CD4-positive, alpha-beta memory T cell (primary cell): ENCODE data around the gene EIF1AX. TPM values are rescaled to one million over a fixed set of nuclear protein-coding genes. Genes with fewer than 3 reads are reported as not detected.
"Not testable (repeated sequence)": the region's sequence is repeated elsewhere in the genome, so short reads cannot be mapped to it uniquely, and the experiment has no call there.

Experiments used
- CTCF ChIA-PET: fragments of 350-600 bp; sonication (Branson Sonifier 250); formaldehyde crosslinking; loops from one replicate; lab custom pipeline; 2021; ENCODE audit warnings: inconsistent platforms; ENCODE audit not compliant: partially characterized antibody; lab: Charles Lee
- POLR2A ChIA-PET: fragments of 350-600 bp; sonication (Branson Sonifier 250); formaldehyde crosslinking; loops from one replicate; lab custom pipeline; 2021; ENCODE audit not compliant: partially characterized antibody; lab: Charles Lee
- DNase-seq, 5 donors: peaks; one replicate each; pipeline versions ENCODE4 v3.0.0 to v3.0.0-alpha.2; 2020 to 2022; ENCODE audit warnings: mixed read lengths in 1 of 5
- H3K27ac ChIP-seq: one replicate; pipeline ENCODE4 v1.7.0; 2013; ENCODE audit warnings: low read depth, low read length
- H3K27me3 ChIP-seq: 2 replicates; pipeline ENCODE4 v1.7.0; 2013; ENCODE audit warnings: mild to moderate bottlenecking, low read length, moderate library complexity; ENCODE audit not compliant: insufficient read depth
- H3K36me3 ChIP-seq: 2 replicates; pipeline ENCODE4 v1.7.0; 2013; ENCODE audit warnings: mild to moderate bottlenecking, low read length, moderate library complexity; ENCODE audit not compliant: insufficient read depth
- H3K4me1 ChIP-seq: 2 replicates; pipeline ENCODE4 v1.7.0; 2013; ENCODE audit warnings: mild to moderate bottlenecking, low read length, moderate library complexity; ENCODE audit not compliant: insufficient read depth
- H3K4me3 ChIP-seq, 2 donors: one replicate each; pipeline ENCODE4 v1.7.0; 2013; ENCODE audit warnings: low read length in 2 of 2, mild to moderate bottlenecking in 1 of 2
- H3K9me3 ChIP-seq, 2 donors: one replicate each; pipeline ENCODE4 v1.7.0; 2013; ENCODE audit warnings: low read length in 2 of 2, control low read depth in 1 of 2; ENCODE audit not compliant: control insufficient read depth in 1 of 2
- H3K27ac Mint-ChIP-seq, 7 donors: one replicate each; pipeline ENCODE4 v1.8.0; 2020 to 2021; ENCODE audit warnings: mixed read lengths in 7 of 7, mild to moderate bottlenecking in 6 of 7, inconsistent platforms in 3 of 7, moderate library complexity in 3 of 7
- H3K27me3 Mint-ChIP-seq, 2 donors: one replicate each; pipeline ENCODE4 v1.8.0; 2020 to 2021; ENCODE audit warnings: mixed read lengths in 2 of 2
- H3K36me3 Mint-ChIP-seq, 2 donors: one replicate each; pipeline ENCODE4 v1.8.0; 2020 to 2021; ENCODE audit warnings: mixed read lengths in 2 of 2, inconsistent platforms in 1 of 2, mild to moderate bottlenecking in 1 of 2
- H3K4me1 Mint-ChIP-seq, 4 donors: one replicate each; pipeline ENCODE4 v1.8.0; 2020 to 2021; ENCODE audit warnings: mixed read lengths in 4 of 4, mild to moderate bottlenecking in 1 of 4
- H3K4me3 Mint-ChIP-seq, 8 donors: one replicate each; pipeline ENCODE4 v1.8.0; 2020 to 2021; ENCODE audit warnings: mixed read lengths in 8 of 8, mild to moderate bottlenecking in 7 of 8, moderate library complexity in 6 of 8, inconsistent platforms in 3 of 8
- H3K9me3 Mint-ChIP-seq, 8 donors: one replicate each; pipeline ENCODE4 v1.8.0; 2020 to 2021; ENCODE audit warnings: mixed read lengths in 8 of 8, mild to moderate bottlenecking in 5 of 8, inconsistent platforms in 3 of 8, moderate library complexity in 1 of 8
- intact Hi-C: fragments of 100-400 bp; cut with micrococcal nuclease; formaldehyde crosslinking; loops from one replicate; pipeline ENCODE4 v1.15.1; 2023
- polyA plus RNA-seq, 2 donors: library from polyadenylated mRNA; unstranded; fragments of 300-500 nt; fragmentation: Illumina TruSeq; gene quantifications; one replicate each; pipeline ENCODE4 v1.2.3, GENCODE V29; 2021
- total RNA-seq, 2 experiments: library from RNA; stranded (reverse); gene quantifications; one replicate each; pipeline ENCODE4 v1.2.3, GENCODE V29; 2021

The EIF1AX gene
- total and polyA plus RNA-seq, 4 experiments from 2014 or later = 61.1 to 122 (median 73.7) TPM

- H3K27ac Mint-ChIP-seq = peak overlapping the region in 1 of 7 donors; percentile 13
- H3K9me3 Mint-ChIP-seq = no peaks in the 10 kb centered on the region
- peaks cover 11% of the 10 kb centered on the region for H3K36me3 ChIP-seq
- peaks cover 0 to 10% (median 3%) of the 10 kb centered on the region in 4 donors for H3K4me1 Mint-ChIP-seq
- ChIA-PET CTCF (interaction anchor here (0.7 to 1.5 kb wide), 3 partner anchors 8 to 224 kb away, joined by 3 to 4 read pairs (median 3); no protein-coding TSS in a partner anchor), POLR2A (no interaction called here)
- no peaks in the 10 kb centered on the region for H3K4me1 ChIP-seq
- H3K27me3 Mint-ChIP-seq = no peaks in the 10 kb centered on the region
- no peak overlapping the region for H3K4me3 Mint-ChIP-seq
- H3K27me3 ChIP-seq = no peaks in the 10 kb centered on the region
- no peaks in the 10 kb centered on the region for H3K9me3 ChIP-seq
- intact Hi-C loops = loop anchor here (10.0 kb wide), 1 partner anchor 755 kb away; no protein-coding TSS in a partner anchor
- H3K4me3 ChIP-seq = no peak overlapping the region
- no peak for DNase-seq
- H3K27ac ChIP-seq = no peak overlapping the region
- H3K36me3 Mint-ChIP-seq = peaks cover 29 to 31% of the 10 kb centered on the region in 2 donors
These were observed 12.1 kb downstream of the EIF1AX start for GRCh38 chrX:20129547-20129946.

GRCh38 chrX:20128670-20129069, 13.0 kb downstream of the EIF1AX start:
- POLR2A ChIA-PET = no interaction called here
- no peaks in the 10 kb centered on the region for H3K9me3 Mint-ChIP-seq
- H3K4me3 Mint-ChIP-seq = no peak overlapping the region
- peak overlapping the region in 2 of 7 donors; percentile 68 to 88 for H3K27ac Mint-ChIP-seq
- intact Hi-C loops = loop anchor here (10.0 kb wide), 1 partner anchor 754 kb away; no protein-coding TSS in a partner anchor
- no peaks in the 10 kb centered on the region for H3K4me1 ChIP-seq
- CTCF ChIA-PET = interaction anchor here (1.0 kb wide), 1 partner anchor 224 kb away, joined by 5 read pairs; no protein-coding TSS in a partner anchor
- peaks cover 0 to 10% (median 3%) of the 10 kb centered on the region in 4 donors for H3K4me1 Mint-ChIP-seq
- no peaks in the 10 kb centered on the region for H3K27me3 ChIP-seq
- no peak overlapping the region for H3K27ac ChIP-seq
- H3K36me3 Mint-ChIP-seq = peaks cover 27 to 28% of the 10 kb centered on the region in 2 donors
- no peaks in the 10 kb centered on the region for H3K27me3 Mint-ChIP-seq
- peaks cover 11% of the 10 kb centered on the region for H3K36me3 ChIP-seq
- H3K9me3 ChIP-seq = no peaks in the 10 kb centered on the region
- DNase-seq = no peak
- H3K4me3 ChIP-seq = no peak overlapping the region

GRCh38 chrX:20127440-20127839, 14.2 kb downstream of the EIF1AX start:
- peaks cover 20 to 21% of the 10 kb centered on the region in 2 donors for H3K36me3 Mint-ChIP-seq
- H3K4me3 ChIP-seq, CTCF ChIA-PET, H3K4me3 Mint-ChIP-seq, H3K27ac Mint-ChIP-seq, H3K4me1 ChIP-seq, H3K4me1 Mint-ChIP-seq, H3K9me3 ChIP-seq, H3K27ac ChIP-seq, POLR2A ChIA-PET, H3K9me3 Mint-ChIP-seq, H3K36me3 ChIP-seq, H3K27me3 Mint-ChIP-seq, H3K27me3 ChIP-seq: not testable (repeated sequence)
- intact Hi-C loops = loop anchor here (10.0 kb wide), 1 partner anchor 753 kb away; no protein-coding TSS in a partner anchor
- peak in 3 of 5 donors; percentile 14 to 32 (median 25) for DNase-seq

GRCh38 chrX:20126833-20127232, 14.8 kb downstream of the EIF1AX start:
- H3K27me3 Mint-ChIP-seq, DNase-seq, H3K4me3 ChIP-seq, H3K36me3 ChIP-seq, H3K27ac Mint-ChIP-seq, H3K27ac ChIP-seq, H3K9me3 ChIP-seq, H3K9me3 Mint-ChIP-seq, H3K4me3 Mint-ChIP-seq, H3K4me1 ChIP-seq, CTCF ChIA-PET, H3K4me1 Mint-ChIP-seq, H3K27me3 ChIP-seq, POLR2A ChIA-PET: not testable (repeated sequence)
- H3K36me3 Mint-ChIP-seq = peaks cover 14 to 18% of the 10 kb centered on the region in 2 donors
- intact Hi-C loops = loop anchor here (10.0 kb wide), 1 partner anchor 752 kb away; no protein-coding TSS in a partner anchor

- Histone ChIP-seq H3K4me3 (no peak overlapping the region), H3K9me3 (no peaks in the 10 kb centered on the region), H3K36me3 (no peaks in the 10 kb centered on the region), H3K4me1 (no peaks in the 10 kb centered on the region), H3K27ac (no peak overlapping the region), H3K27me3 (no peaks in the 10 kb centered on the region)
- no peaks in the 10 kb centered on the region for H3K9me3 Mint-ChIP-seq
- POLR2A ChIA-PET = no interaction called here
- no peaks in the 10 kb centered on the region for H3K27me3 Mint-ChIP-seq
- H3K36me3 Mint-ChIP-seq = peaks cover 8 to 11% of the 10 kb centered on the region in 2 donors
- no peak overlapping the region for H3K4me3 Mint-ChIP-seq
- peaks cover 0 to 5% (median 0%) of the 10 kb centered on the region in 4 donors for H3K4me1 Mint-ChIP-seq
- no peak for DNase-seq
- peak overlapping the region in 1 of 7 donors; percentile 47 for H3K27ac Mint-ChIP-seq
- CTCF ChIA-PET = no interaction called here
- intact Hi-C loops = loop anchor here (5.0 to 10.0 kb wide), 2 partner anchors 218 to 750 kb away; no protein-coding TSS in a partner anchor
These were observed 16.7 kb downstream of the EIF1AX start for GRCh38 chrX:20124964-20125363.

GRCh38 chrX:20118065-20118824, 23.4 kb downstream of the EIF1AX start:
- Mint-ChIP-seq H3K4me3 (no peak overlapping the region), H3K4me1 (peaks cover 0 to 15% (median 2%) of the 10 kb centered on the region in 4 donors), H3K27ac (no peak overlapping the region), H3K36me3 (peaks cover 0 to 6% of the 10 kb centered on the region in 2 donors), H3K27me3 (peaks cover 2 to 8% of the 10 kb centered on the region in 2 donors), H3K9me3 (no peaks in the 10 kb centered on the region)
- H3K4me3 ChIP-seq = no peak overlapping the region
- ChIA-PET POLR2A (no interaction called here), CTCF (no interaction called here)
- no peak overlapping the region for H3K27ac ChIP-seq
- no peaks in the 10 kb centered on the region for H3K27me3 ChIP-seq
- no peaks in the 10 kb centered on the region for H3K36me3 ChIP-seq
- no peak for DNase-seq
- no peaks in the 10 kb centered on the region for H3K9me3 ChIP-seq
- no peaks in the 10 kb centered on the region for H3K4me1 ChIP-seq
- intact Hi-C loops = no loop called here

- peaks cover 2 to 8% of the 10 kb centered on the region in 2 donors for H3K27me3 Mint-ChIP-seq
- no peaks in the 10 kb centered on the region for H3K4me1 ChIP-seq
- no peak within 1 kb of the TSS for H3K4me3 ChIP-seq
- H3K27ac Mint-ChIP-seq = no peak within 1 kb of the TSS
- intact Hi-C loops = no loop called here
- H3K9me3 ChIP-seq = no peaks in the 10 kb centered on the region
- CTCF ChIA-PET = no interaction called here
- peak within 1 kb of the TSS; percentile 10 to 61 (median 44) for H3K4me3 Mint-ChIP-seq
- H3K9me3 Mint-ChIP-seq = no peaks in the 10 kb centered on the region
- POLR2A ChIA-PET = no interaction called here
- H3K36me3 ChIP-seq = no peaks in the 10 kb centered on the region
- peaks cover 0 to 15% (median 2%) of the 10 kb centered on the region in 4 donors for H3K4me1 Mint-ChIP-seq
- no peak for DNase-seq
- H3K27ac ChIP-seq = no peak within 1 kb of the TSS
- peaks cover 0 to 6% of the 10 kb centered on the region in 2 donors for H3K36me3 Mint-ChIP-seq
- H3K27me3 ChIP-seq = no peaks in the 10 kb centered on the region
These were observed 24.9 kb downstream of the EIF1AX start, which contains the start of gene MAP7D2 for GRCh38 chrX:20116577-20117240. TSS of gene MAP7D2 (minus strand) at chrX:20116907. CDS start at chrX:20116879, 28 bp downstream.
